WTC11 (cell line): Measurements from ENCODE around the gene CRYZL1. TPM values are rescaled to one million over a fixed set of nuclear protein-coding genes. Genes with fewer than 3 reads are reported as not detected.

Source experiments
- ATAC-seq: fragments of 200-7000 bp; cut with Tn5 transposase; 2 replicates; pipeline ENCODE4 v1.10.0; 2021; ENCODE audit warnings: mild to moderate bottlenecking, moderate library complexity
- CTCF ChIA-PET: fragments of 300-600 bp; sonication (Branson Sonifier 250); formaldehyde crosslinking; loops from one replicate; lab custom pipeline; 2021; ENCODE audit warnings: antibody characterized with exemption; lab: Charles Lee
- POLR2A ChIA-PET: fragments of 350-600 bp; sonication (Branson Sonifier 250); formaldehyde crosslinking; loops from one replicate; lab custom pipeline; 2021; ENCODE audit warnings: antibody characterized with exemption; lab: Charles Lee
- DNase-seq: peaks from one replicate; pipeline ENCODE4 v3.0.0; 2021; ENCODE audit warnings: low spot score
- H3K27ac Mint-ChIP-seq: 2 replicates; pipeline ENCODE4 v1.8.0; 2021; ENCODE audit warnings: mixed read lengths
- H3K27me3 Mint-ChIP-seq: 2 replicates; pipeline ENCODE4 v1.8.0; 2021; ENCODE audit warnings: low read depth, mild to moderate bottlenecking, moderate library complexity, mixed read lengths
- H3K36me3 Mint-ChIP-seq: 2 replicates; pipeline ENCODE4 v1.8.0; 2021; ENCODE audit warnings: mixed read lengths
- H3K4me1 Mint-ChIP-seq: 2 replicates; pipeline ENCODE4 v1.8.0; 2022; ENCODE audit warnings: mixed read lengths
- H3K4me3 Mint-ChIP-seq: 2 replicates; pipeline ENCODE4 v1.8.0; 2021; ENCODE audit warnings: mild to moderate bottlenecking, moderate library complexity, mixed read lengths
- H3K9me3 Mint-ChIP-seq: 2 replicates; pipeline ENCODE4 v1.8.0; 2021; ENCODE audit warnings: mixed read lengths
- USF2 ChIP-seq: sonication (generic); formaldehyde crosslinking; IDR thresholded peaks from 2 replicates; pipeline ENCODE4 v1.8.1; 2023; ENCODE audit warnings: mild to moderate bottlenecking, missing genetic modification reagents, moderate library complexity
- ZMAT4 ChIP-seq: fragments of 250-450 bp; sonication (Bioruptor Pico); IDR thresholded peaks from 2 replicates; pipeline ENCODE4 v1.9.0; 2021; ENCODE audit warnings: mild to moderate bottlenecking
- total RNA-seq: library from RNA; stranded (reverse); gene quantifications from 3 replicates; pipeline ENCODE4 v1.2.3, GENCODE V29; 2021

Gene CRYZL1
- total RNA-seq, 1 experiment from 2014 or later = 21.9 TPM

- Mint-ChIP-seq H3K4me1 (peaks cover 14% of the 10 kb centered on the region), H3K27ac (no peak overlapping the region), H3K9me3 (peaks cover 6% of the 10 kb centered on the region), H3K27me3 (no peaks in the 10 kb centered on the region), H3K4me3 (0 out of 2 replicates have a peak overlapping the region, but pooled peaks have one; percentile 99), H3K36me3 (peaks cover 54% of the 10 kb centered on the region)
- TF ChIP-seq ZMAT4 (CRISPR knock-in tag) (no peak), USF2 (CRISPR knock-in tag) (no peak)
- ATAC-seq (no peak), DNase-seq (no peak)
- ChIA-PET POLR2A (no interaction called here), CTCF (no interaction called here)
Measured at GRCh38 chr21:33539616-33540015, 101.9 kb downstream of the CRYZL1 start.

Other genes starting within 250 kb of the CRYZL1 start
- 34.1 to 37.3 TPM (median 35.7 TPM) in 3 replicates for gene IFNGR2, start 238.3 kb downstream of the CRYZL1 start, total RNA-seq
- 21.0 to 26.0 TPM (median 25.4 TPM) in 3 replicates for gene TMEM50B, start 161.8 kb downstream of the CRYZL1 start, total RNA-seq
- 2.6 to 4.0 TPM (median 3.5 TPM) in 3 replicates for gene DNAJC28, start 150.0 kb downstream of the CRYZL1 start, total RNA-seq
- gene GART, start 99.6 kb downstream of the CRYZL1 start, total RNA-seq = 173 to 223 TPM (median 177 TPM) in 3 replicates
- gene SON, start 98.7 kb downstream of the CRYZL1 start, total RNA-seq = 259 to 309 TPM (median 274 TPM) in 3 replicates
- gene DONSON, start 53.1 kb downstream of the CRYZL1 start, total RNA-seq = 27.5 to 32.2 TPM (median 29.6 TPM) in 3 replicates
- gene ITSN1, start 760 bp upstream of the CRYZL1 start, total RNA-seq = 66.0 to 79.4 TPM (median 69.6 TPM) in 3 replicates